Osteocyte (in vitro differentiated cells): ENCODE measurements around the gene SFT2D2. TPM values are rescaled to one million over a fixed set of nuclear protein-coding genes. Genes with fewer than 3 reads are reported as not detected.

ENCODE experiments used
- DNase-seq: peaks from one replicate; pipeline ENCODE4 v3.0.0; 2021; ENCODE audit warnings: mixed read lengths; ENCODE audit not compliant: unreplicated experiment; ENCODE audit errors: extremely low spot score
- H3K27ac Mint-ChIP-seq: one replicate; pipeline ENCODE4 v1.8.0; 2021; ENCODE audit warnings: mild to moderate bottlenecking, mixed read lengths; ENCODE audit not compliant: unreplicated experiment
- H3K27me3 Mint-ChIP-seq: one replicate; pipeline ENCODE4 v1.8.0; 2021; ENCODE audit warnings: mixed read lengths; ENCODE audit not compliant: unreplicated experiment
- H3K36me3 Mint-ChIP-seq: one replicate; pipeline ENCODE4 v1.8.0; 2021; ENCODE audit warnings: mixed read lengths; ENCODE audit not compliant: unreplicated experiment
- H3K4me1 Mint-ChIP-seq: one replicate; pipeline ENCODE4 v1.8.0; 2021; ENCODE audit warnings: mixed read lengths; ENCODE audit not compliant: unreplicated experiment
- H3K4me3 Mint-ChIP-seq: one replicate; pipeline ENCODE4 v1.8.0; 2021; ENCODE audit warnings: mild to moderate bottlenecking, moderate library complexity, mixed read lengths; ENCODE audit not compliant: unreplicated experiment
- H3K9me3 Mint-ChIP-seq: one replicate; pipeline ENCODE4 v1.8.0; 2021; ENCODE audit warnings: mixed read lengths; ENCODE audit not compliant: unreplicated experiment
- CTCF ChIP-seq: fragments of 200-600 bp; sonication (generic); IDR thresholded peaks from 2 replicates; pipeline ENCODE4 v1.5.0; 2021; ENCODE audit warnings: antibody characterized with exemption, mild to moderate bottlenecking, moderate library complexity
- total RNA-seq: library from RNA; stranded (reverse); gene quantifications from 2 replicates; pipeline ENCODE4 v1.2.1, GENCODE V29; 2021

SFT2D2 gene
- total RNA-seq, 1 donor from 2014 or later = 93.0 TPM

DNA sequence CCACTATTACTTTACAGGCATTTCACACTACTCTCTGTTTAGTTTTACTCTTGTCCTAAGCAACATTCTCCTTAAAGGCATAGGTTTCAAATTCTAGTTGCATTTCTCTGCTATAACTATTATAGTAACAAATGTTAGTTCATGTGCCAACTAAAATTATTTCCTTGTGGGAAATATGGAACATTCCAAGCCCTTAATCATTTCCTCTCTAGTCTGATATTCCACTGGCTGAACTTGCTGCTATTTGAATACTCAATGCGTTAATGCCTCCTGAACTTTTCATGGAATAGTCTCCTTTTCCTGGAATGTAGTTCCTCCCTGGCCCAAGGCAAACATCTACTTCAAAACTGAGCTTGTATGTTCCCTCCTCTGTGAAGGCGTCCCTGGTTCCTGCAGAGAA, 35.6 kb downstream of the SFT2D2 start:
- Mint-ChIP-seq H3K27me3 (no peaks in the 10 kb centered on the region), H3K4me1 (peaks cover 35% of the 10 kb centered on the region), H3K27ac (peak overlapping the region; percentile 80), H3K36me3 (peaks cover 20% of the 10 kb centered on the region), H3K4me3 (peak overlapping the region; percentile 23), H3K9me3 (peaks cover 12% of the 10 kb centered on the region)
- no peak for DNase-seq
- TF ChIP-seq CTCF = no peak

- Mint-ChIP-seq H3K4me3 (no peak overlapping the region), H3K27me3 (no peaks in the 10 kb centered on the region)
Observed at GRCh38 chr1:168263130-168263529, 37.3 kb downstream of the SFT2D2 start.

DNA sequence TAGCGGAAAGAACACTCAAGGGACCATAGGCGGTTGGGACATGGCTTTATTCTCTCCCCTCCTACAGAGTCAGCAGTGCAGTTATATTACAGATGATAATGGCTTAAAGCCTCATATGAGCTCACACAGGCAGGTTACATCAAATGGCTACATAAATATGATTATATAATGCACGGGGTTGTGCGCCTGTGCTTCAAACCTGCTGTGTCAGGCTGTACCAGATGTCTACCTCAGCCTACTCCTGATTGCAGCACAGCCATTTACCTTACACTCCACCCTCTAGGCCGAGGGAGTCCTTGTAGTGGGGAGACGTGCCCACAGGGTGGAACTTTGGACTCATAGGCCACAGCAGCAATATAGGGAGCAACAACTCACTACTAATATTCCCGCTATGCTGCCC, 38.5 kb downstream of the SFT2D2 start:
- Mint-ChIP-seq H3K4me3 (no peak overlapping the region), H3K4me1 (peaks cover 35% of the 10 kb centered on the region), H3K36me3 (peaks cover 5% of the 10 kb centered on the region), H3K27ac (no peak overlapping the region), H3K27me3 (no peaks in the 10 kb centered on the region), H3K9me3 (no peaks in the 10 kb centered on the region)
- no peak for TF ChIP-seq CTCF
- no peak for DNase-seq

More at GRCh38 chr1:168263130-168263529, 37.3 kb downstream of the SFT2D2 start:
- H3K4me1 Mint-ChIP-seq = peaks cover 35% of the 10 kb centered on the region
- peaks cover 5% of the 10 kb centered on the region for H3K36me3 Mint-ChIP-seq
- no peak overlapping the region for H3K27ac Mint-ChIP-seq
- TF ChIP-seq CTCF = no peak
- no peak for DNase-seq
- H3K9me3 Mint-ChIP-seq = no peaks in the 10 kb centered on the region

- H3K4me1 Mint-ChIP-seq = peaks cover 26% of the 10 kb centered on the region
- no peak for TF ChIP-seq CTCF
- peaks cover 5% of the 10 kb centered on the region for H3K36me3 Mint-ChIP-seq
- no peak overlapping the region for H3K27ac Mint-ChIP-seq
- no peaks in the 10 kb centered on the region for H3K9me3 Mint-ChIP-seq
- DNase-seq = no peak
- H3K4me3 Mint-ChIP-seq = no peak overlapping the region
- H3K27me3 Mint-ChIP-seq = no peaks in the 10 kb centered on the region
Observed at GRCh38 chr1:168265596-168265995, 39.8 kb downstream of the SFT2D2 start.

GRCh38 chr1:168266644-168267186, 40.9 kb downstream of the SFT2D2 start:
- Mint-ChIP-seq H3K27me3 (no peaks in the 10 kb centered on the region), H3K27ac (no peak overlapping the region)
- no peak for TF ChIP-seq CTCF

More at GRCh38 chr1:168266644-168267186, 40.9 kb downstream of the SFT2D2 start:
- Mint-ChIP-seq H3K4me1 (peaks cover 15% of the 10 kb centered on the region), H3K4me3 (no peak overlapping the region), H3K9me3 (no peaks in the 10 kb centered on the region), H3K36me3 (peaks cover 5% of the 10 kb centered on the region)
- no peak for DNase-seq
